GM21447 (cell line): ENCODE measurements around the gene ZNF566.
"Not testable (repeated sequence)": the region's sequence is repeated elsewhere in the genome, so short reads cannot be mapped to it uniquely, and the experiment has no call there.

Source experiments
- ATAC-seq: cut with Tn5 transposase; IDR thresholded peaks from one replicate; pipeline ENCODE4 v1.9.1; 2021; ENCODE audit not compliant: unreplicated experiment

Gene ZNF566

GRCh38 chr19:36489118-36489919, at the start of gene ZNF566:
ZNF566 (minus strand) TSS chr19:36489561; CDS start chr19:36476557, 13,004 bp downstream.
- peak; percentile 94 for ATAC-seq

GRCh38 chr19:36528921-36529518, 39.7 kb upstream of the ZNF566 start:
- ATAC-seq: peak; percentile 18

GRCh38 chr19:36528194-36528920, 39.0 kb upstream of the ZNF566 start, which contains the start of gene ZNF260:
ZNF260 (minus strand) TSS chr19:36528271; CDS start chr19:36515238, 13,033 bp downstream.
- ATAC-seq: peak; percentile 78

- no peak for ATAC-seq
These were observed 38.5 kb upstream of the ZNF566 start for GRCh38 chr19:36527873-36528193.

GRCh38 chr19:36527341-36527740, 38.0 kb upstream of the ZNF566 start:
- ATAC-seq: no peak

GRCh38 chr19:36526581-36526980, 37.2 kb upstream of the ZNF566 start:
- no peak for ATAC-seq

GRCh38 chr19:36524617-36525016, 35.3 kb upstream of the ZNF566 start:
- ATAC-seq: no peak

GRCh38 chr19:36514012-36514612, 24.8 kb upstream of the ZNF566 start:
- no peak for ATAC-seq

GRCh38 chr19:36508325-36508724, 19.0 kb upstream of the ZNF566 start:
- ATAC-seq: no peak

- ATAC-seq: no peak
These were observed 12.6 kb upstream of the ZNF566 start for GRCh38 chr19:36501973-36502372.

- ATAC-seq: no peak
These were observed 7.6 kb upstream of the ZNF566 start for GRCh38 chr19:36497001-36497400.

GRCh38 chr19:36492689-36493453, 3.5 kb upstream of the ZNF566 start:
- ATAC-seq: not testable (repeated sequence)

GRCh38 chr19:36490846-36491245, 1.5 kb upstream of the ZNF566 start:
- ATAC-seq: not testable (repeated sequence)

GRCh38 chr19:36489920-36490415, 607 bp upstream of the ZNF566 start:
- ATAC-seq: peak; percentile 42

- peak; percentile 5 for ATAC-seq
These were observed 579 bp downstream of the ZNF566 start for GRCh38 chr19:36488846-36489117.

- ATAC-seq: no peak
These were observed 1.1 kb downstream of the ZNF566 start for GRCh38 chr19:36488118-36488845.

GRCh38 chr19:36483653-36484052, 5.7 kb downstream of the ZNF566 start:
- no peak for ATAC-seq

- no peak for ATAC-seq
These were observed 6.5 kb downstream of the ZNF566 start for GRCh38 chr19:36482876-36483275.

- no peak for ATAC-seq
These were observed 29.3 kb downstream of the ZNF566 start for GRCh38 chr19:36460046-36460445.

GRCh38 chr19:36456831-36457230, 32.5 kb downstream of the ZNF566 start:
- ATAC-seq: no peak
